HG02973 (cell line): ENCODE results near the gene QPCT.
"Not testable (repeated sequence)": the region's sequence is repeated elsewhere in the genome, so short reads cannot be mapped to it uniquely, and the experiment has no call there.

Experiments
- ATAC-seq: cut with Tn5 transposase; IDR thresholded peaks from one replicate; pipeline ENCODE4 v1.9.1; 2021; ENCODE audit warnings: moderate library complexity; ENCODE audit not compliant: unreplicated experiment

Gene QPCT

GRCh38 chr2:37389989-37390765 lies 45.7 kb downstream of the QPCT start:
- peak; percentile 85 for ATAC-seq

GRCh38 chr2:37390777-37391176 lies 46.3 kb downstream of the QPCT start:
- ATAC-seq: no peak

GRCh38 chr2:37391711-37392110 lies 47.3 kb downstream of the QPCT start:
- no peak for ATAC-seq

GRCh38 chr2:37392428-37392827 lies 48.0 kb downstream of the QPCT start:
- no peak for ATAC-seq

- no peak for ATAC-seq
These were observed 49.8 kb downstream of the QPCT start for GRCh38 chr2:37394263-37394662.

- no peak for ATAC-seq
These were observed 50.5 kb downstream of the QPCT start for GRCh38 chr2:37394796-37395555.

- ATAC-seq: no peak
These were observed 52.6 kb downstream of the QPCT start for GRCh38 chr2:37396890-37397565.

- ATAC-seq: no peak
These were observed 54.6 kb downstream of the QPCT start for GRCh38 chr2:37398990-37399389.

- no peak for ATAC-seq
These were observed 55.6 kb downstream of the QPCT start for GRCh38 chr2:37400041-37400440.

GRCh38 chr2:37402636-37403035 lies 58.2 kb downstream of the QPCT start:
- ATAC-seq: no peak

GRCh38 chr2:37405781-37406180 lies 61.4 kb downstream of the QPCT start:
- no peak for ATAC-seq

- ATAC-seq: no peak
These were observed 67.8 kb downstream of the QPCT start for GRCh38 chr2:37412231-37412630.

GRCh38 chr2:37413911-37414469 lies 69.6 kb downstream of the QPCT start:
- not testable (repeated sequence) for ATAC-seq

- ATAC-seq: no peak
These were observed 70.1 kb downstream of the QPCT start for GRCh38 chr2:37414470-37414949.

GRCh38 chr2:37415128-37415820 lies 70.8 kb downstream of the QPCT start:
- no peak for ATAC-seq

GRCh38 chr2:37417321-37417720 lies 72.9 kb downstream of the QPCT start:
- ATAC-seq: no peak

GRCh38 chr2:37418956-37419355 lies 74.5 kb downstream of the QPCT start:
- ATAC-seq: no peak

- ATAC-seq: no peak
These were observed 77.3 kb downstream of the QPCT start for GRCh38 chr2:37421686-37422085.

- ATAC-seq: no peak
These were observed 78.4 kb downstream of the QPCT start for GRCh38 chr2:37422816-37423215.
